ENCODE results near the gene PPP1R17.

- no peak for TF ChIP-seq CTCF (conservative IDR thresholded peaks at IDR 0.05; ENCODE audit: low read length)
- no peak for TF ChIP-seq EZH2phosphoT487 (IDR thresholded peaks at IDR 0.05; ENCODE audit: borderline replicate concordance)
Measured at GRCh38 chr7:31679574-31680305, 7.3 kb upstream of the PPP1R17 start.

All from Loucy (cell line).